Endodermal cell (in vitro differentiated cells): ENCODE data around the gene PRSS12. TPM values are rescaled to one million over a fixed set of nuclear protein-coding genes. Genes with fewer than 3 reads are reported as not detected.

ENCODE experiments used
- DNase-seq: peaks from one replicate; pipeline ENCODE4 v3.0.0-alpha.2; 2017
- H3K27ac ChIP-seq: 2 replicates; pipeline ENCODE4 v1.5.1; 2013; ENCODE audit warnings: mild to moderate bottlenecking, low read depth, low read length, moderate library complexity
- H3K27me3 ChIP-seq: 2 replicates; pipeline ENCODE4 v1.6.1; 2013; ENCODE audit warnings: mild to moderate bottlenecking, low read length, moderate library complexity; ENCODE audit not compliant: insufficient read depth, control insufficient read depth, poor library complexity, severe bottlenecking
- H3K36me3 ChIP-seq: 2 replicates; pipeline ENCODE4 v1.7.0; 2013; ENCODE audit warnings: mild to moderate bottlenecking, low read length, moderate library complexity; ENCODE audit not compliant: control insufficient read depth, insufficient read depth
- H3K4me1 ChIP-seq: one replicate; pipeline ENCODE4 v1.7.0; 2013; ENCODE audit warnings: low read length; ENCODE audit not compliant: control insufficient read depth, insufficient read depth
- H3K4me3 ChIP-seq: 2 replicates; pipeline ENCODE4 v1.5.1; 2013; ENCODE audit warnings: mild to moderate bottlenecking, low read length, moderate library complexity
- H3K9ac ChIP-seq: 2 replicates; pipeline ENCODE4 v1.6.1; 2013; ENCODE audit warnings: mild to moderate bottlenecking, low read length, moderate library complexity; ENCODE audit not compliant: poor library complexity, severe bottlenecking; ENCODE audit errors: extremely low read depth
- H3K9me3 ChIP-seq: 2 replicates; pipeline ENCODE4 v1.6.1; 2013; ENCODE audit warnings: mild to moderate bottlenecking, low read length, moderate library complexity; ENCODE audit not compliant: control insufficient read depth
- H3K27ac Mint-ChIP-seq: 2 replicates; pipeline ENCODE4 v1.8.0; 2020; ENCODE audit warnings: mixed read lengths
- H3K27me3 Mint-ChIP-seq: 2 replicates; pipeline ENCODE4 v1.8.0; 2021; ENCODE audit warnings: mild to moderate bottlenecking, mixed read lengths; ENCODE audit not compliant: insufficient read depth
- H3K36me3 Mint-ChIP-seq: 2 replicates; pipeline ENCODE4 v1.8.0; 2020; ENCODE audit warnings: low read depth, mixed read lengths
- H3K4me1 Mint-ChIP-seq: 2 replicates; pipeline ENCODE4 v1.8.0; 2020; ENCODE audit warnings: mixed read lengths
- H3K4me3 Mint-ChIP-seq: 2 replicates; pipeline ENCODE4 v1.8.0; 2020; ENCODE audit warnings: mild to moderate bottlenecking, moderate library complexity, mixed read lengths
- H3K9me3 Mint-ChIP-seq: 2 replicates; pipeline ENCODE4 v1.8.0; 2020; ENCODE audit warnings: mild to moderate bottlenecking, mixed read lengths
- CTCF ChIP-seq: fragments of 200-600 bp; sonication (generic); conservative IDR thresholded peaks from 2 replicates; pipeline ENCODE4 v1.5.0; 2021; ENCODE audit warnings: antibody characterized with exemption, mild to moderate bottlenecking
- WGBS, 2 experiments: methylation state at CpG; one replicate each; pipeline versions ENCODE4 v1.1.5 to v1.1.7; 2013; ENCODE audit warnings: missing lambda C conversion rate in 2 of 2, mixed read lengths in 1 of 2; ENCODE audit not compliant: insufficient coverage in 1 of 2, insufficient read length in 1 of 2; 5-methylcytosine and 5-hydroxymethylcytosine counted together
- total RNA-seq, 2 donors: library from RNA; stranded (reverse); fragmentation: NEBNext Ultra II Directional in 1 of 2; extraction: Animal tissue kit (Norgen Biotek cat#: 25700) in 1 of 2; gene quantifications; 2 replicates in 1 of 2; 3 replicates in 1 of 2; pipeline ENCODE4 v1.2.1, GENCODE V29; 2021

Gene PRSS12
- total RNA-seq, 2 donors from 2014 or later = 4.1 to 5.3 TPM

DNA sequence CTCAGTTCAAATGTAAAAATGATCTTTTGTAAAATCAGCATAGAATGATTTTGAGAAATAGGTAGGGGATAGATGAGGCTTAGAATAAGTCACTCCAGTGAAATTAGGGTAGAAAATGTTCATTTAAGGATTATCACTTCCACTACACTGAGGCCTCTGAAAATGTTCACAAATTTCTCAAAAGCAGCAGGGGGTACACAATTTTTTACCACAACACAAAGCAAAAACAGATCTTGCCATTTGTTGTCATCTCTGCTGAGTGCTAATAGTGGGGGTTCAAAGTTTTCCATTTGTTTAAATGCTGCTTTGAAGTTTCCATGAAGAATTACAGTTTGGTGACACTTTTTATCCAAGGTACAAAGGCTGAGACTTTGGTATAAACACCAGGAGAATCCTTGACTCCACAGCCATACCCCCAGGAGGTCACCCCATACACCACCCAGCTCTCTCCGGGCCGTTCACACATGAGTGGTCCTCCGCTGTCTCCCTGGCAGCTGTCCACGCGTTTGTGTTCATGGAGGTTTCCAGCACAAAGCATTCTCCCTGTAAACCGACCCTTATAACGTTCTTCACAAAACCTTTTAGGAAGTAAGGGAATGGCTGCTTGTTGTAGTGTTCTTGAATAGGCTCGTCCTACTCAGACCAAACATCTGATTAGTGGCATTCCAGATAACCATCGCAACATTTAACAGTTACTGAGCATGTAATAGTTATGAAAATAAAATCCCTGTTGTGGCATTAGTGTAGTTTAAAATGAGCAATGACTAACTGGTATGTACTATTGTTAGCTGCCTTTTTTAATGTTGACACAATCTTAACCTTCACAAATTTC is 71.0 kb downstream of the PRSS12 start:
- H3K9ac ChIP-seq = no peak overlapping the region
- H3K4me3 Mint-ChIP-seq = no peak overlapping the region
- no peaks in the 10 kb centered on the region for H3K9me3 ChIP-seq
- no peaks in the 10 kb centered on the region for H3K27me3 Mint-ChIP-seq
- peak; percentile 71 for DNase-seq
- no peak for TF ChIP-seq CTCF
- H3K36me3 Mint-ChIP-seq = peaks cover 10% of the 10 kb centered on the region
- 53 to 68% methylated on average over 2 to 9 of the region's 9 CpGs for WGBS, 2 experiments
- peaks cover 27% of the 10 kb centered on the region for H3K36me3 ChIP-seq
- no peak overlapping the region for H3K27ac ChIP-seq
- H3K4me3 ChIP-seq = no peak overlapping the region
- peaks cover 3% of the 10 kb centered on the region for H3K4me1 ChIP-seq
- peak overlapping the region; percentile 40 for H3K27ac Mint-ChIP-seq
- no peaks in the 10 kb centered on the region for H3K27me3 ChIP-seq
- no peaks in the 10 kb centered on the region for H3K9me3 Mint-ChIP-seq
- peaks cover 17% of the 10 kb centered on the region for H3K4me1 Mint-ChIP-seq

- H3K27ac Mint-ChIP-seq = peak overlapping the region; percentile 74
- peaks cover 5% of the 10 kb centered on the region for H3K9me3 ChIP-seq
- peaks cover 17% of the 10 kb centered on the region for H3K4me1 Mint-ChIP-seq
- H3K27me3 ChIP-seq = no peaks in the 10 kb centered on the region
- no peak overlapping the region for H3K27ac ChIP-seq
- H3K4me1 ChIP-seq = peaks cover 3% of the 10 kb centered on the region
- peak overlapping the region; percentile 7 for H3K9ac ChIP-seq
- H3K36me3 ChIP-seq = peaks cover 27% of the 10 kb centered on the region
- WGBS, 2 experiments = 23 to 36% methylated on average over 2 of the region's 2 CpGs
- H3K36me3 Mint-ChIP-seq = peaks cover 10% of the 10 kb centered on the region
- no peaks in the 10 kb centered on the region for H3K27me3 Mint-ChIP-seq
- TF ChIP-seq CTCF = peak; percentile 85
- H3K4me3 Mint-ChIP-seq = peak overlapping the region; percentile 84
- peak overlapping the region; percentile 94 for H3K4me3 ChIP-seq
- H3K9me3 Mint-ChIP-seq = peaks cover 3% of the 10 kb centered on the region
- peak; percentile 79 for DNase-seq
These were observed 72.1 kb downstream of the PRSS12 start for GRCh38 chr4:118280501-118281218.

DNA sequence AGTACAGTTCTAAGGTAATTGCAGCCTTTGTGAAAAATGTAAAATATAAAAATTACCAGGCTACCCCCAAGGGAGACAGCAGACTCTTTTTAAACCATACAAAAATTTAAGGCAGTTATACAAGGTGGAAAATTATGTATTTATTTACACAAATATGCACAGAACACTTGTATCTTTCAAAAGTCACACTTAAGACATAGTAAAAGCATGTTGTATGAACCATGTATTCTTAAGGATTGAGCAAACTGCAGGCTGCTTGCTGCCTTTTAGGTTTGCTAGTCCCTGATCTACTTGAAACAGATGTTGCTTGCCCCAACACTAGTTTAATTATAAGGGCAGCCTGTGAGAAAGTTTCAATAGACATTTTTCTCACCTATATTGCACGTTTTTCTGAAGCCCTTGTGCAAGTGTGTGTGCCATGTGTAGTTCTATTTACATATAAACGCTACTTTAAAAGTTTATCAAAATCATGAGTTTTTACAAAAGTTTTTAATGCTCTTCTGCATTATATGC is 72.8 kb downstream of the PRSS12 start:
- H3K9ac ChIP-seq = peak overlapping the region; percentile 93
- Mint-ChIP-seq H3K27me3 (no peaks in the 10 kb centered on the region), H3K9me3 (peaks cover 3% of the 10 kb centered on the region), H3K36me3 (peaks cover 10% of the 10 kb centered on the region), H3K4me1 (peaks cover 17% of the 10 kb centered on the region), H3K27ac (peak overlapping the region; percentile 96), H3K4me3 (peak overlapping the region; percentile 84)
- H3K9me3 ChIP-seq = peaks cover 5% of the 10 kb centered on the region
- peaks cover 27% of the 10 kb centered on the region for H3K36me3 ChIP-seq
- DNase-seq = no peak
- no peaks in the 10 kb centered on the region for H3K27me3 ChIP-seq
- peaks cover 3% of the 10 kb centered on the region for H3K4me1 ChIP-seq
- no peak overlapping the region for H3K27ac ChIP-seq
- no CpG with 5 or more reads among the region's 2 CpGs for WGBS, 2 experiments
- H3K4me3 ChIP-seq = peak overlapping the region; percentile 94
- TF ChIP-seq CTCF = no peak
